Measurements from ENCODE around the gene MMP14. TPM values are rescaled to one million over a fixed set of nuclear protein-coding genes. Genes with fewer than 3 reads are reported as not detected.

The MMP14 gene
- total and polyA plus RNA-seq, 2 of the 13 experiments (the other 11 are each of a cell fraction or from before 2014, with no cell fraction given) = 5.2 to 9.8 TPM

GRCh38 chr14:22872033-22872832, 35.8 kb downstream of the MMP14 start (continued):
- TF ChIP-seq ZNF639 (CRISPR knock-in tag; conservative IDR thresholded peaks at IDR 0.05) (peak; percentile 48; the same call in 1 of the 2 replicates), CENPX (CRISPR knock-in tag; IDR thresholded peaks at IDR 0.05) (no peak), ARHGAP35 (CRISPR knock-in tag; IDR thresholded peaks at IDR 0.05; ENCODE audit: borderline replicate concordance) (no peak), NFE2L2 (IDR thresholded peaks at IDR 0.05; ENCODE audit: low read length) (peak; percentile 45; the same call in 1 of the 2 replicates), GABPB1 (CRISPR knock-in tag; IDR thresholded peaks at IDR 0.05) (peak; percentile 70), ZNF704 (CRISPR knock-in tag; IDR thresholded peaks at IDR 0.05; ENCODE audit: borderline replicate concordance) (peak; percentile 24; the same call in 1 of the 2 replicates), NPAS2 (CRISPR knock-in tag; IDR thresholded peaks at IDR 0.05; ENCODE audit: borderline replicate concordance) (no peak), FOXJ3 (CRISPR knock-in tag; IDR thresholded peaks at IDR 0.05; ENCODE audit: borderline replicate concordance) (no peak), ZNF557 (CRISPR knock-in tag; IDR thresholded peaks at IDR 0.05) (no peak), KDM6A (CRISPR knock-in tag; IDR thresholded peaks at IDR 0.05; ENCODE audit: low read depth) (no peak; the same call in 1 of the 2 replicates), ZNF558 (CRISPR knock-in tag; IDR thresholded peaks at IDR 0.05; ENCODE audit: borderline replicate concordance) (no peak), U2AF2 (IDR thresholded peaks at IDR 0.05; ENCODE audit: low read depth, low read length) (no peak), ATF7-NPFF (CRISPR knock-in tag; IDR thresholded peaks at IDR 0.05; ENCODE audit: low read depth) (no peak), ZNF225 (CRISPR knock-in tag; IDR thresholded peaks at IDR 0.05) (no peak), AGO1 (IDR thresholded peaks at IDR 0.05; ENCODE audit: low read depth, low read length, poor library complexity, severe bottlenecking) (no peak), POLR2AphosphoS5 (IDR thresholded peaks at IDR 0.05; ENCODE audit: low read depth, low read length) (peak; percentile 35; the same call in 1 of the 2 replicates), ARID4A (CRISPR knock-in tag; IDR thresholded peaks at IDR 0.05; ENCODE audit: borderline replicate concordance) (no peak; the same call in none of the 2 replicates), ARID5B (CRISPR knock-in tag; IDR thresholded peaks at IDR 0.05) (peak; percentile 64)
